ENCODE data around the gene CD70.
"Not testable (repeated sequence)": the region's sequence is repeated elsewhere in the genome, so short reads cannot be mapped to it uniquely, and the experiment has no call there.

Gene CD70

GRCh38 chr19:6588508-6589345 lies 2.2 kb downstream of the CD70 start:
- DNase-seq (ENCODE audit: insufficient read length, low spot score) (no peak), FAIRE-seq (no peak)
- no peak for TF ChIP-seq CTCF (IDR thresholded peaks at IDR 0.05; ENCODE audit: insufficient read depth, missing control alignments)

- TF ChIP-seq CTCF (IDR thresholded peaks at IDR 0.05; ENCODE audit: insufficient read depth, missing control alignments), result no peak
- DNase-seq (ENCODE audit: insufficient read length, low spot score), result no peak
- no peak for FAIRE-seq
Observed at GRCh38 chr19:6587998-6588507, 2.9 kb downstream of the CD70 start.

- FAIRE-seq (no peak), DNase-seq (ENCODE audit: insufficient read length, low spot score) (no peak)
- no peak for TF ChIP-seq CTCF (IDR thresholded peaks at IDR 0.05; ENCODE audit: insufficient read depth, missing control alignments)
Observed at GRCh38 chr19:6587093-6587820, 3.7 kb downstream of the CD70 start.

DNA sequence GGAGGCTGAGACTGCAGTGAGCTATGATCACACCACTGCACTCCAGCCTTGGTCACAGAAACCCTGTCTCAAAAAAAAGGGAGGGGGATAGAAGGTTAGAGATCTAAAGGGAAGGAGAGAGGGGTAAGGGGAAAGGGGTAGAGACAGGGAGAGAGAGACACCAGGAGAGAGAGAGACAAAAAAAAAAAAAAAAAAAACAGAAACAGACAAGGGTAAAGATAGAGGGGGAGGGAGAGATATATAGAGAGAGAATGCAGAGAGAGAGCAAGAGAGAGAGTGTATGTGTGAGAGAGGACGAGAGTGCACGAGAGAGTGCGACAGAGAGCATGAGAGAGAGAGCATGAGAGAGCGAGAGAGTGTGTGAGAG lies 4.2 kb downstream of the CD70 start:
- no peak for TF ChIP-seq CTCF (IDR thresholded peaks at IDR 0.05; ENCODE audit: insufficient read depth, missing control alignments)
- DNase-seq (ENCODE audit: insufficient read length, low spot score), result no peak
- FAIRE-seq, result no peak

GRCh38 chr19:6586056-6586455 lies 4.9 kb downstream of the CD70 start:
- FAIRE-seq (no peak), DNase-seq (ENCODE audit: insufficient read length, low spot score) (no peak)

DNA sequence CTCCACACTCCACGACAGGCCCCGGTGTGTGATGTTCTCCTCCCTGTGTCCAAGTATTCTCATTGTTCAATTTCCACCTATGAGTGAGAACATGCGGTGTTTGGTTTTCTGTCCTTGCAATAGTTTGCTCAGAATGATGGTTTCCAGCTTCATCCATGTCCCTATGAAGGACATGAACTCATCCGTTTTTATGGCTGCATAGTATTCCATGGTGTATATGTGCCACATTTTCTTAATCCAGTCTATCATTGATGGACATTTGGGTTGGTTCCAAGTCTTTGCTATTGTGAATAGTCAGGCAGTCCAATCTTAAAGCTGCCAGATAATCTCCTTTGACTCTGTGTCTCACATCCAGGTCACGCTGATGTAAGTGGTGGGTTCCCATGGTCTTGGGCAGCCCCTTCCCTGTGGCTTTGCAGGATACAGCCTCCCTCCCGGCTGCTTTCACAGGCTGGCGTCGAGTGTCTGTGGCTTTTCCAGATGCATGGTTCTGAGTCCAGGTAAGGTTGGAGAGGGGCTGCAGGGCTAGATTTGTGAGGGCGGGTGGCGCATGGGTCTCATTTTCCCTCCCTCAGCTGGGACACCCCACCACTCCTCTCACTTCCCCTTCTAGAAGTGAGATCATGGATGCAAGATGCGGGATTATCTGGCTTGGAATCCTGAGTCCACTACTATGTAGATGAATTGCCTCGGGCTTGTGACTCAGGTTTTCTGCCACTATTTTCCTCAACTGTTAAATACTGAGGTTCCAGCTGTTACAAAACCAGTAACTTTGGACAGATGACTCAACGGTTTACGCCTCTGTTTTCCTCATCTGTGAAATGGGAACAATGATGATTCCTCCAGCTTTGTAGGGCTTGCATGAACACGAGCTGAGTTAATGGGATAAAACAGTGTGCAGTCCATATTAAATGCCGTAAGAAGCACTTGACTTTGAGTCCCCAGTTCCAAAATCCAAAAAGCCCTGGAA lies 8.2 kb downstream of the CD70 start:
- FAIRE-seq; DNase-seq (ENCODE audit: insufficient read length, low spot score): not testable (repeated sequence)

More at GRCh38 chr19:6586056-6586455, 4.9 kb downstream of the CD70 start:
- TF ChIP-seq CTCF (IDR thresholded peaks at IDR 0.05; ENCODE audit: insufficient read depth, missing control alignments), result no peak

GRCh38 chr19:6580313-6580712 lies 10.6 kb downstream of the CD70 start:
- FAIRE-seq (no peak), DNase-seq (ENCODE audit: insufficient read length, low spot score) (no peak)
- no peak for TF ChIP-seq CTCF (IDR thresholded peaks at IDR 0.05; ENCODE audit: insufficient read depth, missing control alignments)
